HFFc6 (cell line): ENCODE results near the gene TUBA3C. TPM values are rescaled to one million over a fixed set of nuclear protein-coding genes. Genes with fewer than 3 reads are reported as not detected.

Experiments used
- DNase-seq: peaks from one replicate; pipeline ENCODE4 v3.0.0-alpha.2; 2018
- H3K27ac Mint-ChIP-seq: 2 replicates; pipeline ENCODE4 v1.8.0; 2020; ENCODE audit warnings: mild to moderate bottlenecking, mixed read lengths
- H3K27me3 Mint-ChIP-seq: 2 replicates; pipeline ENCODE4 v1.8.0; 2021; ENCODE audit warnings: mild to moderate bottlenecking, moderate library complexity, mixed read lengths; ENCODE audit not compliant: insufficient read depth
- H3K36me3 Mint-ChIP-seq: 2 replicates; pipeline ENCODE4 v1.8.0; 2021; ENCODE audit warnings: low read depth, mixed read lengths
- H3K4me1 Mint-ChIP-seq: 2 replicates; pipeline ENCODE4 v1.8.0; 2020; ENCODE audit warnings: low read depth, mixed read lengths
- H3K4me3 Mint-ChIP-seq: 2 replicates; pipeline ENCODE4 v1.8.0; 2020; ENCODE audit warnings: mild to moderate bottlenecking, moderate library complexity, mixed read lengths
- H3K9me3 Mint-ChIP-seq: 2 replicates; pipeline ENCODE4 v1.8.0; 2020; ENCODE audit warnings: mild to moderate bottlenecking, mixed read lengths
- CTCF ChIP-seq: fragments of 200-600 bp; sonication (generic); IDR thresholded peaks from 2 replicates; pipeline ENCODE4 v1.5.0; 2021; ENCODE audit warnings: antibody characterized with exemption, mild to moderate bottlenecking
- total RNA-seq, 6 experiments: library from RNA; stranded (reverse); fragmentation: NEBNext Ultra II Directional; extraction: Animal tissue kit (Norgen Biotek cat#: 25700); gene quantifications; 2 replicates in 1 of 6; 3 replicates in 5 of 6; pipeline ENCODE4 v1.2.3, GENCODE V29; 2021

Gene TUBA3C
- total RNA-seq, 6 experiments from 2014 or later = not detected

GRCh38 chr13:19184176-19184575, 2.6 kb upstream of the TUBA3C start:
- H3K9me3 Mint-ChIP-seq = peaks cover 70% of the 10 kb centered on the region
- no peak for DNase-seq
- H3K4me1 Mint-ChIP-seq = no peaks in the 10 kb centered on the region
- H3K36me3 Mint-ChIP-seq = peaks cover 7% of the 10 kb centered on the region; the same call in 1 of the 2 replicates
- no peak for TF ChIP-seq CTCF
- no peak overlapping the region for H3K27ac Mint-ChIP-seq
- no peak overlapping the region for H3K4me3 Mint-ChIP-seq
- no peaks in the 10 kb centered on the region for H3K27me3 Mint-ChIP-seq

GRCh38 chr13:19183676-19184075, 2.1 kb upstream of the TUBA3C start:
- H3K4me1 Mint-ChIP-seq = no peaks in the 10 kb centered on the region
- DNase-seq = no peak
- H3K4me3 Mint-ChIP-seq = no peak overlapping the region
- peaks cover 69% of the 10 kb centered on the region for H3K9me3 Mint-ChIP-seq
- no peak for TF ChIP-seq CTCF
- H3K27me3 Mint-ChIP-seq = no peaks in the 10 kb centered on the region
- peaks cover 7% of the 10 kb centered on the region; the same call in 1 of the 2 replicates for H3K36me3 Mint-ChIP-seq
- H3K27ac Mint-ChIP-seq = no peak overlapping the region

- peaks cover 7% of the 10 kb centered on the region; the same call in 1 of the 2 replicates for H3K36me3 Mint-ChIP-seq
- TF ChIP-seq CTCF = no peak
- peaks cover 65% of the 10 kb centered on the region for H3K9me3 Mint-ChIP-seq
- no peak overlapping the region for H3K4me3 Mint-ChIP-seq
- DNase-seq = no peak
- no peak overlapping the region for H3K27ac Mint-ChIP-seq
- H3K4me1 Mint-ChIP-seq = no peaks in the 10 kb centered on the region
- H3K27me3 Mint-ChIP-seq = no peaks in the 10 kb centered on the region
Measured at GRCh38 chr13:19182536-19182935, 912 bp upstream of the TUBA3C start.

- DNase-seq = no peak
- no peak for TF ChIP-seq CTCF
- H3K27ac Mint-ChIP-seq = no peak overlapping the region
- H3K9me3 Mint-ChIP-seq = peaks cover 61% of the 10 kb centered on the region
- no peak overlapping the region for H3K4me3 Mint-ChIP-seq
- no peaks in the 10 kb centered on the region for H3K36me3 Mint-ChIP-seq
- no peaks in the 10 kb centered on the region for H3K27me3 Mint-ChIP-seq
- no peaks in the 10 kb centered on the region for H3K4me1 Mint-ChIP-seq
Measured at GRCh38 chr13:19181021-19181620, 503 bp downstream of the TUBA3C start.

- H3K4me1 Mint-ChIP-seq = no peaks in the 10 kb centered on the region
- DNase-seq = no peak
- no peak overlapping the region for H3K27ac Mint-ChIP-seq
- peaks cover 57% of the 10 kb centered on the region for H3K9me3 Mint-ChIP-seq
- H3K27me3 Mint-ChIP-seq = no peaks in the 10 kb centered on the region
- H3K36me3 Mint-ChIP-seq = peaks cover 4% of the 10 kb centered on the region; the same call in 1 of the 2 replicates
- no peak for TF ChIP-seq CTCF
- H3K4me3 Mint-ChIP-seq = no peak overlapping the region
Measured at GRCh38 chr13:19179916-19180315, 1.7 kb downstream of the TUBA3C start.
